Endothelial cell of umbilical vein (primary cell): ENCODE measurements around the gene KLK14. TPM values are rescaled to one million over a fixed set of nuclear protein-coding genes. Genes with fewer than 3 reads are reported as not detected.

Source experiments
- BruUV-seq: library from RNA; stranded (reverse); fragments of 400-500 nt; replicated peaks from 2 replicates; lab custom pipeline; 2021; lab: Mats Ljungman, UMichigan
- CTCF ChIA-PET: fragments of 300-600, 350-600 bp; sonication (Branson Sonifier 250); formaldehyde crosslinking; loops from one replicate; lab custom pipeline; 2021; ENCODE audit warnings: antibody characterized with exemption, inconsistent platforms; lab: Charles Lee
- POLR2A ChIA-PET: fragments of 300-600, 350-600 bp; sonication (Branson Sonifier 250); formaldehyde crosslinking; loops from one replicate; lab custom pipeline; 2021; ENCODE audit warnings: antibody characterized with exemption, inconsistent platforms; lab: Charles Lee
- DNase-seq: peaks from one replicate; pipeline ENCODE4 v3.0.0-alpha.2; 2011; ENCODE audit warnings: low read depth, low spot score
- FAIRE-seq: peaks from 2 replicates; lab custom pipeline; 2011; peaks lifted over from hg19 to GRCh38; lab: Jason Lieb, UNC
- H2AFZ ChIP-seq: 2 replicates; pipeline ENCODE4 v1.6.0; 2012; ENCODE audit warnings: low read depth, low read length, control low read depth, inconsistent platforms
- H3K27ac ChIP-seq: 2 replicates; pipeline ENCODE4 v1.5.1; 2011; ENCODE audit warnings: low read depth, mild to moderate bottlenecking, control low read depth, low read length, moderate library complexity; ENCODE audit not compliant: insufficient read depth
- H3K27me3 ChIP-seq, 2 experiments: 2 replicates each; pipeline versions ENCODE4 v1.6.0 to v1.6.1; 2011; ENCODE audit warnings: low read length in 2 of 2, mixed read lengths in 1 of 2; ENCODE audit not compliant: control insufficient read depth in 2 of 2, insufficient read depth in 2 of 2
- H3K36me3 ChIP-seq, 2 experiments: 2 replicates in 1 of 2; 3 replicates in 1 of 2; pipeline ENCODE4 v1.5.1; 2011; ENCODE audit warnings: low read length in 2 of 2, mild to moderate bottlenecking in 1 of 2, moderate library complexity in 1 of 2; ENCODE audit not compliant: control insufficient read depth in 2 of 2, insufficient read depth in 2 of 2; ENCODE audit errors: extremely low read depth in 1 of 2
- H3K4me1 ChIP-seq: 3 replicates; pipeline ENCODE4 v1.5.1; 2011; ENCODE audit warnings: mild to moderate bottlenecking, low read length; ENCODE audit not compliant: control insufficient read depth, insufficient read depth; ENCODE audit errors: extremely low read depth
- H3K4me2 ChIP-seq: 2 replicates; pipeline ENCODE4 v1.6.1; 2011; ENCODE audit warnings: low read length, control low read depth, mixed read lengths; ENCODE audit not compliant: insufficient read depth
- H3K4me3 ChIP-seq, 3 experiments: fragments of 200-600 bp in 1 of 3; sonication (generic), shearing (Covaris generic) in 1 of 3; replicated peaks in 1 of 3; 2 replicates each; pipeline ENCODE4 v1.5.1; 2011 to 2016; ENCODE audit warnings: control low read depth in 3 of 3, low read length in 3 of 3, mild to moderate bottlenecking in 2 of 3, inconsistent platforms in 1 of 3, low read depth in 1 of 3, moderate library complexity in 1 of 3; ENCODE audit not compliant: insufficient read depth in 1 of 3
- H3K79me2 ChIP-seq: 2 replicates; pipeline ENCODE4 v1.6.0; 2012; ENCODE audit warnings: low read length, inconsistent platforms; ENCODE audit not compliant: control insufficient read depth, insufficient read depth
- H3K9ac ChIP-seq: replicated peaks from 2 replicates; pipeline ENCODE3; 2011; ENCODE audit warnings: low read length, control low read depth; ENCODE audit not compliant: insufficient read depth; ENCODE audit errors: extremely low read depth
- H3K9me1 ChIP-seq: replicated peaks from 3 replicates; pipeline ENCODE4 v1.6.0; 2011; ENCODE audit warnings: mild to moderate bottlenecking, low read length; ENCODE audit not compliant: control insufficient read depth, insufficient read depth; ENCODE audit errors: extremely low read depth
- H3K9me3 ChIP-seq: replicated peaks from 2 replicates; pipeline ENCODE4 v1.5.1; 2012; ENCODE audit warnings: low read length, inconsistent platforms; ENCODE audit not compliant: control insufficient read depth, insufficient read depth
- H4K20me1 ChIP-seq: replicated peaks from 2 replicates; pipeline ENCODE3; 2011; ENCODE audit warnings: mild to moderate bottlenecking, low read length; ENCODE audit not compliant: control insufficient read depth, insufficient read depth; ENCODE audit errors: extremely low read depth
- EZH2 ChIP-seq: IDR thresholded peaks from 2 replicates; pipeline ENCODE4 v1.6.1; 2012; ENCODE audit warnings: borderline replicate concordance, low read depth, mild to moderate bottlenecking, moderate library complexity, low read length, inconsistent platforms; ENCODE audit not compliant: severe bottlenecking
- FOS ChIP-seq: IDR thresholded peaks from 2 replicates; pipeline ENCODE4 v1.6.1; 2011; ENCODE audit warnings: mild to moderate bottlenecking, low read length, moderate library complexity, borderline replicate concordance; ENCODE audit not compliant: insufficient read depth
- GATA2 ChIP-seq: IDR thresholded peaks from 2 replicates; pipeline ENCODE4 v1.7.0; 2011; ENCODE audit warnings: low read depth, mild to moderate bottlenecking, moderate library complexity, mixed read lengths, low read length; ENCODE audit not compliant: insufficient read length, insufficient read depth
- JUN ChIP-seq: IDR thresholded peaks from 2 replicates; pipeline ENCODE4 v1.6.1; 2011; ENCODE audit warnings: borderline replicate concordance, low read depth; ENCODE audit not compliant: insufficient read length, insufficient read depth
- MYC ChIP-seq: IDR thresholded peaks from one replicate; pipeline ENCODE4 v1.6.1; 2011; ENCODE audit warnings: mild to moderate bottlenecking, low read depth, low read length
- POLR2A ChIP-seq: IDR thresholded peaks from 2 replicates; pipeline ENCODE4 v1.6.1; 2012; ENCODE audit warnings: low read depth, mild to moderate bottlenecking, control low read depth, low read length
- POLR2AphosphoS5 ChIP-seq: IDR thresholded peaks from 2 replicates; pipeline ENCODE4 v1.6.1; 2012; ENCODE audit warnings: low read depth, mild to moderate bottlenecking, control low read depth, low read length, moderate library complexity; ENCODE audit not compliant: insufficient read depth
- dilution Hi-C: fragments of 300-500 bp; cut with MboI; formaldehyde crosslinking; loops from one replicate; pipeline ENCODE4 v1.15.0; 2019; ENCODE audit warnings: low sequenced_read_pairs; ENCODE audit not compliant: extremely low pct_ligation_motif_present
- intact Hi-C: fragments of 100-400 bp; cut with micrococcal nuclease; formaldehyde crosslinking; loops from one replicate; pipeline ENCODE4 v1.10.0; 2022
- polyA plus RNA-seq, 4 experiments: library from polyadenylated mRNA; depleted of rRNA in 3 of 4; stranded (reverse) in 3 of 4; unstranded in 1 of 4; fragments of >200 nt; gene quantifications; 2 replicates each; pipeline versions ENCODE4 v1.2.1 to v1.2.3, GENCODE V29; 2011 to 2012; ENCODE audit warnings: missing spikeins in 1 of 4
- total RNA-seq: library from RNA; stranded (reverse); gene quantifications from 2 replicates; pipeline ENCODE4 v1.2.3, GENCODE V29; 2021
- TF ChIP-seq, protein P1 (sequence below), 2 donors: IDR thresholded peaks; 1 replicate in 1 of 2; 2 replicates in 1 of 2; pipeline ENCODE4 v1.5.1; 2011; ENCODE audit warnings: low read length in 2 of 2, mild to moderate bottlenecking in 2 of 2, moderate library complexity in 2 of 2, control low read depth in 1 of 2, inconsistent platforms in 1 of 2, low read depth in 1 of 2; ENCODE audit not compliant: insufficient read depth in 1 of 2; ENCODE audit errors: extremely low read depth in 1 of 2
- TF ChIP-seq, protein P2 (sequence below): IDR thresholded peaks from 2 replicates; pipeline ENCODE4 v1.6.1; 2011; ENCODE audit not compliant: insufficient read depth, insufficient read length

The KLK14 gene
- total and polyA plus RNA-seq, 2 donors (not counting 3 experiments of a cell fraction or from before 2014, with no cell fraction given): 0.12 TPM; not detected in 1

DNA sequence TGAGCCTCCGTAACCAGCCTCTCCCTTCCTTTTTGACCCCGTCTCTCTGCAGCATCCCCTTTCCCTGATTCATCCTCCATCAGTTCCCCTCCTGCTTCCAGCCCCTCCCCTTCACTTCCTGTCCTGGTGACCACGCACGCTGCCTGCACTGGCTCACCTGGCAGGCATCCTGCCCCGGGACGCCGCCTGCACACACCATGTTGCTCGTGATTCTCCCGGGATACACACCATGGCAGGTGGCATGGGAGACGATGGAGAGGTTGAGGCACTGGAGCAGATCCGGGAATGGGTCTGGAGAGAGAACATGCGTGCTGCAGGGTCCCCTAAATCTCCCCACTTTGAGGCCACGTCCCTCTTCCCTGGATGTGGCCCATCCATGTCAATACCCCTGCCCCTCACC lies 52.1 kb downstream of the KLK14 start:
- no peaks in the 10 kb centered on the region for H3K4me1 ChIP-seq
- H2AFZ ChIP-seq: no peak overlapping the region
- no peaks in the 10 kb centered on the region for H3K27me3 ChIP-seq
- no peaks in the 10 kb centered on the region for H4K20me1 ChIP-seq
- dilution Hi-C loops: no loop called here
- ChIA-PET POLR2A (no interaction called here), CTCF (no interaction called here)
- H3K9ac ChIP-seq: no peak overlapping the region
- no peaks in the 10 kb centered on the region for H3K9me3 ChIP-seq
- DNase-seq (no peak), FAIRE-seq (no peak)
- no peaks in the 10 kb centered on the region for H3K9me1 ChIP-seq
- TF ChIP-seq FOS (no peak), EZH2 (no peak), JUN (no peak), GATA2 (no peak), MYC (no peak), POLR2A (no peak), POLR2AphosphoS5 (no peak)
- TF ChIP-seq, protein P1, sequence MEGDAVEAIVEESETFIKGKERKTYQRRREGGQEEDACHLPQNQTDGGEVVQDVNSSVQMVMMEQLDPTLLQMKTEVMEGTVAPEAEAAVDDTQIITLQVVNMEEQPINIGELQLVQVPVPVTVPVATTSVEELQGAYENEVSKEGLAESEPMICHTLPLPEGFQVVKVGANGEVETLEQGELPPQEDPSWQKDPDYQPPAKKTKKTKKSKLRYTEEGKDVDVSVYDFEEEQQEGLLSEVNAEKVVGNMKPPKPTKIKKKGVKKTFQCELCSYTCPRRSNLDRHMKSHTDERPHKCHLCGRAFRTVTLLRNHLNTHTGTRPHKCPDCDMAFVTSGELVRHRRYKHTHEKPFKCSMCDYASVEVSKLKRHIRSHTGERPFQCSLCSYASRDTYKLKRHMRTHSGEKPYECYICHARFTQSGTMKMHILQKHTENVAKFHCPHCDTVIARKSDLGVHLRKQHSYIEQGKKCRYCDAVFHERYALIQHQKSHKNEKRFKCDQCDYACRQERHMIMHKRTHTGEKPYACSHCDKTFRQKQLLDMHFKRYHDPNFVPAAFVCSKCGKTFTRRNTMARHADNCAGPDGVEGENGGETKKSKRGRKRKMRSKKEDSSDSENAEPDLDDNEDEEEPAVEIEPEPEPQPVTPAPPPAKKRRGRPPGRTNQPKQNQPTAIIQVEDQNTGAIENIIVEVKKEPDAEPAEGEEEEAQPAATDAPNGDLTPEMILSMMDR (IDR thresholded peaks at IDR 0.05; ENCODE audit: extremely low read depth in 1 of 2, insufficient read depth in 1 of 2, low read depth in 1 of 2, low read length in 2 of 2): no peak
- TF ChIP-seq, protein P2, sequence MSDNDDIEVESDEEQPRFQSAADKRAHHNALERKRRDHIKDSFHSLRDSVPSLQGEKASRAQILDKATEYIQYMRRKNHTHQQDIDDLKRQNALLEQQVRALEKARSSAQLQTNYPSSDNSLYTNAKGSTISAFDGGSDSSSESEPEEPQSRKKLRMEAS: no peak
- H3K4me3 ChIP-seq: no peak overlapping the region
- intact Hi-C loops: no loop called here
- BruUV-seq: no TSS peak
- no peaks in the 10 kb centered on the region for H3K79me2 ChIP-seq
- H3K4me2 ChIP-seq: no peak overlapping the region
- H3K36me3 ChIP-seq: no peaks in the 10 kb centered on the region
- no peak overlapping the region for H3K27ac ChIP-seq
